Stimulated activated CD4-positive, alpha-beta T cell treated with anti-CD3 and anti-CD28 coated beads, Interleukin-1b, Interleukin-23, amount 100 ng/mL, for 48 hours (primary cell): Measurements from ENCODE around the gene PRMT2.
"Not testable (repeated sequence)": the region's sequence is repeated elsewhere in the genome, so short reads cannot be mapped to it uniquely, and the experiment has no call there.

Source experiments
- DNase-seq: peaks from one replicate; pipeline ENCODE4 v3.0.0-alpha.2; 2020

Gene PRMT2

DNA sequence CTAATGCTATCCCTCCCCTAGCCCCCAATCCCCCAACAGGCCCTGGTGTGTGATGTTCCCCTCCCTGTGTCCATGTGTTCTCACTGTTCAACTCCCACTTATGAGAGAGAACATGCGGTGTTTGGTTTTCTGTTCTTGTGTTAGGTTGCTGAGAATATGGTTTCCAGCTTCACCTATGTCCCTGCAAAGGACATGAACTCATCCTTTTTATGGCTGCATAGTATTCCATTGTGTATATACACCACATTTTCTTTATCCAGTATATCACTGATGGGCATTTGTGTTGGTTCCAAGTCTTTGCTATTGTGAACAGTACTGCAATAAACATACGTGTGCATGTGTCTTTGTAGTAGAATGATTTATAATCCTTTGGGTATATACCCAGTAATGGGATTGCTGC lies 41.1 kb downstream of the PRMT2 start:
- DNase-seq: not testable (repeated sequence)

DNA sequence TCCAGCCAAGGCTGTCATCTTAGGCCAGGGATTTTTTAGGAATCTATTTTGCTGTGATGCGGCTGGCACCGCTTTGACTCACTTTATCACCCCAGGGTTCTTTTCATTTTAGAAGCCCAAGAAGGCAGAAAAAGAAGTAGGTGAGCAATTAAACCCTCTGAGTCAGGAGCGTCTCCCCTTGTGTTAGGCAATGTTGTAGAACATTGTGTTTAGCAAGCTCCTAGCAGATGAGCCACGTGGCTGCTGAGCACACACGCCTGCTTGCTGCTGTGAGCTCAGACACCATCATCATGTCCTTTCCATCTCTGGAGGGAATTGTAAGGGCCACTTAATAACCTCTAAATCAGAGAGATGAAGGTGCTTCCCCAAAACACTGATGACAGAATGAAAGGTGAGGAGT lies 46.1 kb downstream of the PRMT2 start:
- DNase-seq: not testable (repeated sequence)

GRCh38 chr21:46698652-46699051 lies 63.2 kb downstream of the PRMT2 start:
- DNase-seq: not testable (repeated sequence)

GRCh38 chr21:46699104-46699503 lies 63.6 kb downstream of the PRMT2 start:
- DNase-seq: not testable (repeated sequence)
